Adipose tissue (tissue), 3 donors: ENCODE measurements around the gene UBR3. TPM values are rescaled to one million over a fixed set of nuclear protein-coding genes. Genes with fewer than 3 reads are reported as not detected.
"Not testable (repeated sequence)": the region's sequence is repeated elsewhere in the genome, so short reads cannot be mapped to it uniquely, and the experiment has no call there.

Experiments used
- H3K27ac ChIP-seq: one replicate; pipeline ENCODE4 v1.5.1; 2013; ENCODE audit warnings: low read depth, low read length
- WGBS, 3 donors: extraction: QIAGEN DNeasy Blood & Tissue Kit; methylation state at CpG; one replicate each; pipeline ENCODE4 v1.1.7; 2013; 5-methylcytosine and 5-hydroxymethylcytosine counted together
- polyA plus RNA-seq, 3 donors: library from polyadenylated mRNA; stranded (reverse); fragments of 200-250 nt; gene quantifications; one replicate each; pipeline ENCODE4 v1.2.3, GENCODE V29; 2013
- donor health status: healthy with polysubstance abuse.
- donor health status: Bipolar disorder and iron deficiency.
- donor health status: healthy.

The UBR3 gene
- polyA plus RNA-seq, 3 donors: 7.4 to 14.2 (median 13.4) TPM

DNA sequence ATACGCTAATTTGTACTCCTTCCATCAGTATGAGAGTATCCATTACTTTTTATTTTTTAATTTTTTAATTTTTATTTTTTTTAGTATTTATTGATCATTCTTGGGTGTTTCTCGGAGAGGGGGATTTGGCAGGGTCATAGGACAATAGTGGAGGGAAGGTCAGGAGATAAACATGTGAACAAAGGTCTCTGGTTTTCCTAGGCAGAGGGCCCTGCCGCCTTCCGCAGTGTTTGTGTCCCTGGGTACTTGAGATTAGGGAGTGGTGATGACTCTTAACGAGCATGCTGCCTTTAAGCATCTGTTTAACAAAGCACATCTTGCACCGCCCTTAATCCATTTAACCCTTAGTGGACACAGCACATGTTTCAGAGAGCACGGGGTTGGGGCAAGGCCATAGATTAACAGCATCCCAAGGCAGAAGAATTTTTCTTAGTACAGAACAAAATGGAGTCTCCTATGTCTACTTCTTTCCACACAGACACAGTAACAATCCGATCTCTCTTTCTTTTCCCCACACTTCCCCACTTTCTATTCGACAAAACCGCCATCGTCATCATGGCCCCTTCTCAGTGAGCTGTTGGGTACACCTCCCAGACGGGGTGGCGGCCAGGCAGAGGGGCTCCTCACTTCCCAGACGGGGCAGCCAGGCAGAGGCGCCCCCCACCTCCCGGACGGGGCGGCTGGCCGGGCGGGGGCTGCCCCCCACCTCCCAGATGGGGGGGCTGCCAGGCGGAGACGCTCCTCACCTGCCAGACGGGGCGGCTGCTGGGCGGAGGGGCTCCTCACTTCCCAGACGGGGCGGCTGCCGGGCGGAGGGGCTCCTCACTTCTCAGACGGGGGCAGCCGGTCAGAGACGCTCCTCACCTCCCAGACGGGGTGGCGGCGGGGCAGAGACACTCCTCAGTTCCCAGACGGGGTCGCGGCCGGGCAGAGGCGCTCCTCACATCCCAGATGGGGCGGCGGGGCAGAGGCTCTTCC lies 28.3 kb downstream of the UBR3 start:
- WGBS, 3 donors: 93 to 96% (median 95%) methylated on average over 22 to 39 of the region's 42 CpGs
- H3K27ac ChIP-seq: not testable (repeated sequence)

DNA sequence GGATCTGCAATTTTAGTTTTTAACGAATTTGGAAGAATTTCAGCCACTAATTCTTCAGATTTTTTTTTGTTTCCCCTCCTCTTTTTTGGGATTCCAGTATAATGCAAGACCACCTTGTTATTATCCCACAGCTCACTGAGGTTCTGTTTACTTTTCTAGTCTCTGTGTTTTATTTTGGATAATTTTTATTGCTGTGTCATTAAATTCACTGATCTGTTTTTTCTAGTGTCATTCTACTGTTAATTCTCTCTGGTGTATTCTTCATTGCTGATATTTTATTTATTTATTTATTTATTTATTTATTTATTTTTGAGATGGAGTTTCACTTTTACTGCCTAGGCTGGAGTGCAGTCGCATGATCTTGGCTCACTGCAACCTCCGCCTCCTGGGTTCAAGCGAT lies 32.2 kb downstream of the UBR3 start:
- H3K27ac ChIP-seq: no peak overlapping the region
- WGBS, 3 donors: 94 to 97% (median 96%) methylated on average over 4 of the region's 4 CpGs

DNA sequence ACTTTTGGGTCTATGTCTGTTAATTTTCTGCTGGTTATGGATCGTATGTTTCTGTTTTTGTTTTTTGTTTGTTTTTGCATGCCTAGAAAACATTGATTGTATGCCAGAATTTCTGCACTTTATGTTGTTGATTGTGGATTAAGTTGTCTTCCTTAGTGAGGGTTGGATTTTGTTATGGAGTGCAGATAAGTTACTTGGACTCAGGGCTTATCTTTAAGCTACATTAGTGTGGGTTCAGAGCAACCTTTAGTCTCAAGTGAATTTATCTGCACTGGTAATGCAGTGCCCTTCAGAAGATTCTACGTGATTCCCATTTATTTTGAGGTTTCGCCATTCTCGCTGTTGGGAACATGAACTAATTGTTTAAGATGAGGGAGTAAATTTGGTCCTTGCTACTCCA lies 32.9 kb downstream of the UBR3 start:
- H3K27ac ChIP-seq: no peak overlapping the region
- 94 to 97% (median 95%) methylated on average over 4 of the region's 4 CpGs for WGBS, 3 donors

DNA sequence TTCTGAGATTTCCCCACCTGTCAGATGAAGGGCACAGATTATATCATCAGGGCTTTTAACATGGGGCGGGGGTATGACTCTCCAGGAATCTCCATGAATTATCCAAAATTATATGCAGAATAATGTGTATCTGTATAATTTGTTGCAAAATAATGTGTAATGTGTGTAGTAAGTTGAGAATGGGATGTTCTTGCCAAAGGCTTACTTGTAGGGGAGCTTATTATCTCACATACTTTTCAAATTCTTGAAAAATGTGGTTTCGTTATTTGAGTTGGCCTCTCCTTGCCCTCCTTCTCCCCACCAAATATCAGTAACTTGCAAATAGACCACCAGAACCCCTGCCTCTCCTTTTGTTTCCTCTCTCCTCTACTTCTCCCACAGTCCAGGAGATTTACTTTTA lies 35.6 kb downstream of the UBR3 start:
- H3K27ac ChIP-seq: no peak overlapping the region
- WGBS, 3 donors: 70 to 94% (median 91%) methylated on average over 2 of the region's 2 CpGs

DNA sequence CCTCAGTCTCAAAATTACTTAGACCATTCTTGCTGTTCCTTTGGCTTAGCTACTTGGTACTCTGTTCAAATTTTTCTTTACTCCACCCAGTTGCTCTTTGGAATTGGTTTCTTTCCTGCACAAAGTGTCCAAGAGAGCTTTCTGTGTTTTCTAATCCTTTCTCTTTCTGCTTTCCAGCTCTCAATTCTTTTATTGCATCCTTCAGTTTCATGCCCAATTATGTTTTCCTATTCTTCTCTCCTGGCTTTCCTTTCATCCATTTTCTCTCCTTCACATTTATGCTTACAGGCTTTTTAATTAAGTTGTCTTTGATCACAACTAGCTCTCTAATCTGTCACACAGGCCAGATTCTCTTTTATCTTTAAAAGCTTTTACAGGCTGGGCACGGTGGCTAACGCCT lies 38.2 kb downstream of the UBR3 start:
- H3K27ac ChIP-seq: no peak overlapping the region
- 81 to 90% (median 87%) methylated on average over 2 of the region's 2 CpGs for WGBS, 3 donors

DNA sequence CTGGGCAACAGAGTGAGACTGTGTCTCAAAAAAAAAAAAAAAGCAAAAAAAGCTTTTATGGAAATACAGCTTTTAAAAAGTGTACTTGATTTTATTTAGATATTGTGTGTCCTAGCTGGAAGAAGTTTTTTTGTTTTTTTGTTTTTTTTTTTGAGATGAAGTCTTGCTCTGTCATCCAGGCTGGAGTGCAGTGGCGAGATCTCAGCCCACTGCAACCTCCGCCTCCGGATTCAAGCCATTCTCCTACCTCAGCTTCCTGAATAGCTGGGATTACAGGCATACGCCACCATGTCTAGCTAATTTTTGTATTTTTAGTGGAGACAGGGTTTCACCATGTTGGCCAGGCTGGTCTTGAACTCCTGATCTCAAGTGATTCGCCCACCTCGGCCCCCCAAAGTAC lies 39.0 kb downstream of the UBR3 start:
- not testable (repeated sequence) for H3K27ac ChIP-seq
- 92 to 96% (median 94%) methylated on average over 6 of the region's 6 CpGs for WGBS, 3 donors

DNA sequence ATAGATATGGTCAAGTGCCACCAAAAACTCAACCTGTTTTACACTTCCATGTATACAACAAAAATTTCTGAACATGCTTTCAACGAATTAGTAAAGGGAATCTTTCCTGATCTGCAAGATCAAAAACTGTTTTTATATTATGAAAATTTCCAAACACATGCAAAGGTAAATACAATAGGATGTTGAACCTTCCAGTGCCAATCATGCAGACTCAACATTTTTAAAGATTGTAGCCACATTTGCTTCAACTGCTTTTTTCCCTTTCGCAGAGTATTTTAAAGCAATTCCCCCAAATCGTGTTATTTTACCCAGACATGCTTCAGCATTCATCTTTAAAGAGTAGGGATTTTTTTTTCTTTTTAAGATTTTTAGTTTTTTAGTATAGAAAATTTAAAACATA lies 40.3 kb downstream of the UBR3 start:
- 90 to 93% (median 93%) methylated on average over 3 of the region's 3 CpGs for WGBS, 3 donors

DNA sequence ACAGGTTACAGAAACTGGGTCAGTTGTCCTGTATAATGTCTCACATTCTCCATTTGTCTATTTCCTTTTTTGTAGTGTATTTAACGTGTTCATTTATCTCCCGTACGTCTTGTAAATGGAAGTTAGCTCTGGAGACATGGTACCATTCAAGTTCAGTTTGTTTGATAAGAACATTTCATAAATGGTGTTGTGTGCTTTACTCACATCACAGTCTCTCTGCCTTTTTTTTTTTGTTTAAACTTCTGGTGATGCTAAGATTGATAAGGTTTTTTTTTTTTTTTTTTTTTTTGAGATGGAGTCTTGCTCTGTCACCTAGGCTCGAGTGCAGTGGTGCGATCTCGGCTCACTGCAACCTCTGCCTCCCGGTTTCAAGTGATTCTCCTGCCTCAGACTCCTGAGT lies 41.7 kb downstream of the UBR3 start:
- 82 to 87% (median 83%) methylated on average over 7 of the region's 7 CpGs for WGBS, 3 donors
- no peak overlapping the region for H3K27ac ChIP-seq

More for the DNA sequence above, 40.3 kb downstream of the UBR3 start:
- H3K27ac ChIP-seq: no peak overlapping the region

DNA sequence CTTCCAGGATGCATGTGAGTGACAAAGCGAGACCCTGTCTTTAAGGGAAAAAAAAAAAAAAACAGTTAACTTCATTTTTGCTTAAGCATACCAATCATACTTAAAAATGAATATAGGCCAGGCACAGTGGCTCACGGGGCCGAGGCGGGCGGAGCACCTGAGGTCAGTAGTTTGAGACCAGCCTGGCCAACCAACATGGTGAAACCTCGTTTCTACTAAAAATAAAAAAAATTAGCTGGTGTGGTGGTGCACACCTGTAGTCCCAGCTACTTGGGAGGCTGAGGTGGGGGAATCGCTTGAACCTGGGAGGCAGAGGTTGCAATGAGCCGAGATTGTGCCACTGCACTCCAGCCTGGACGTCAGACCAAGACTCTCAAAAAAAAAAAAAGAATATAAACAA lies 44.1 kb downstream of the UBR3 start:
- H3K27ac ChIP-seq: not testable (repeated sequence)
- 82 to 96% (median 91%) methylated on average over 9 of the region's 9 CpGs for WGBS, 3 donors

DNA sequence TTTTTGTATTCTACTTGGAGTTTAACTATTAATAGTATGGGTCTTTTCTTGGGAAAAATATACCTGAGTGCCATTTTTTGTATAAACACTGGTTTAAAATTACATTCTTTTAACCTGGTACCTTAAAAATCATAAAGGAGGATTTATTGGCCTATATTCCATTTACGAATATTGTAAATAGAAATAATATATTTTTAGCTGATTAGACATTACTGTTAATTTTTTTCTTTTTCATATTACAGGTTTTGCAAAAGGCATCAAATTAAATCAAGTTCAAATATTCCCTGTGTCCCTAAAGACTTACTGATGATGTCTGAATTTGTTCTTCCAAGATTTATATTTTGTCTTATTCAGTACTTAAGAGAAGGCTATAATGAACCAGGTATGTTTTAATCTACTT lies 44.7 kb downstream of the UBR3 start:
- H3K27ac ChIP-seq: no peak overlapping the region
- 94 to 98% (median 97%) methylated on average over 1 of the region's 1 CpG for WGBS, 3 donors

DNA sequence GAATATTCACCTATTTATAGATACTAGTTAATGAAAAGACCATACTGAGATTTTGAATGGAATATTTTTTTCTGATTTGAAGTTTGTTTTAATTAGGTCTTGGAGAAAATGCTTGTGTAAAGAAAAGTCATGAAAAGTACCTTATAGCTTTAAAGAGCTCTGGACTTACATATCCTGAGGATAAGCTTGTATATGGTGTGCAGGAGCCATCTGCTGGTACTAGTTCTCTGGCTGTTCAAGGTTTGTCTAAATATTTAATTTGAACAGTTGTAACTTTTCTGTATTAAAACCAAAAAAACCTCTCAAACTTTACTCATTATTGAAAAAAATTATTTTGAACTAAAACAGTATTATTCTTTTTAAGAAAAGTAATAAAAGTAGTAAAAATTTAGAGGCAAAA lies 50.1 kb downstream of the UBR3 start:
- H3K27ac ChIP-seq: no peak overlapping the region

DNA sequence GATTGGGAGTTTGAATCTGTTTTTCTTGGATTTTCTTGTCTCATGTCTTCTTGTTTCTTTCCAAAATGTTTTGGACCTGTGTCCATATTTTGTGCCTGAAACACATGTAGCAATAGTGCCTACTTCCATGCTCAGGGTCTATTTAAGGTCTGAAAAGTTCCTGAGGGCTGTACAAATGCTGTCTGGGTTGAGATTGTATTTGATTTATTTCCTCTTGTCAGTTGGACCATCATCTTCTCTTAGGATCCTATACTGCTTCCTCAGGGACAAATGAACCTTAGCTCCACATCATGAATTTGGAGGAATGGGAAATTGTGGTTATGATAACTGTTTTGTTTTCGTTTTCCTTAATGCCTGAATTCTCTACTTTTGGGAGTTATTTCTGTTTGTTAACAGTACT lies 59.9 kb downstream of the UBR3 start:
- WGBS, 3 donors: 61 to 64% (median 62%) methylated on average over 1 of the region's 1 CpG
- H3K27ac ChIP-seq: no peak overlapping the region

DNA sequence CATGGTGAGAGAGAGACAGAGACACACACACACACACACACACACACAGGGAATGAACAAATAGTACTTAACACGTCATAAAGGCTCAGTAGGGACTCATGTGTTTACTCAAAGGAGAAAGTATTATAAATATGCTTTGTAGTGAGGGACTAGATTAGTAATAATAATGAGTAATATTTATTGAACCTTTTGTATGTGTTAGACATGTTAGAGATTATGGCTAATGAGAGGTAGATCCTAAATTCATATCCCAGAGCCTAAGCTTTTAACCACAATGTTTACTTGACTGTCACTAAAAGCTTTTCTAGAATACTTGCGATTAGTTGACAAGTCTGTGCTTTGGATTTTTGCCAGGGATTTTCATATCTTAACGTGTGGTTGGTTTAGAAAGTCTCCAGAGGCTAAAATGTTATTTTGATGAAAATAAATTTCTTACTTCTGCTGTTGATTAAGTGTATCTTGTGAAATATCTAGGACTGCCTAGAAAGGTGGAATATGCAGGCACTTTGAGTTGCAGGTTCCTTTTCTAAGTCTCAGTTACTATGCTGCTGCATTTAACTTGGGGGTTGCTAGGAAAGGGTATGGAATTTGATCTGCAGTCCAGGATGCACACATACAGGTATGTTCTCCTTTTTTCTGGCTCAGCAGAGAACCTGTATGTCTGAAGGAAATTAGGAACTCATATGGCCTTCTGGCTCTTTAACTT lies 64.5 kb downstream of the UBR3 start:
- H3K27ac ChIP-seq: no peak overlapping the region
- 23 to 58% (median 57%) methylated on average over 3 of the region's 3 CpGs for WGBS, 3 donors

DNA sequence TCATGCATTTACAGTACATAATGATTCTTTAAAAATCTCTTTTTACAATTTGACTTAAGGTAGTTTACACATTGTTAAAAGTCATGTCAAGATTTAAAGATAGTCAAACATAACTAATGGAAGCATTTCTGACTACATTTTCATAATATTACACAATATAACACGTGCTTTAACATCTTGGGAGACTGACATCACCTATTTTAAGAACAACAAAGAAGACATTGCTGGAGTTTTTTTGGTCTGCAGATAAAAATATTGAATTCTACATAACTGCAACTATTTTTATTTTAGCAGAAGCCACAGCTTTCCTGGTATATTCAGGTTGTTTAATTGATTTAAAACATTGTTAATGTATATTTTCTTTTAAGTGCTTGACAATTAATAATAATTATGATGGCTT lies 65.7 kb downstream of the UBR3 start:
- 56 to 85% (median 79%) methylated on average over 1 of the region's 1 CpG for WGBS, 3 donors
- H3K27ac ChIP-seq: no peak overlapping the region

DNA sequence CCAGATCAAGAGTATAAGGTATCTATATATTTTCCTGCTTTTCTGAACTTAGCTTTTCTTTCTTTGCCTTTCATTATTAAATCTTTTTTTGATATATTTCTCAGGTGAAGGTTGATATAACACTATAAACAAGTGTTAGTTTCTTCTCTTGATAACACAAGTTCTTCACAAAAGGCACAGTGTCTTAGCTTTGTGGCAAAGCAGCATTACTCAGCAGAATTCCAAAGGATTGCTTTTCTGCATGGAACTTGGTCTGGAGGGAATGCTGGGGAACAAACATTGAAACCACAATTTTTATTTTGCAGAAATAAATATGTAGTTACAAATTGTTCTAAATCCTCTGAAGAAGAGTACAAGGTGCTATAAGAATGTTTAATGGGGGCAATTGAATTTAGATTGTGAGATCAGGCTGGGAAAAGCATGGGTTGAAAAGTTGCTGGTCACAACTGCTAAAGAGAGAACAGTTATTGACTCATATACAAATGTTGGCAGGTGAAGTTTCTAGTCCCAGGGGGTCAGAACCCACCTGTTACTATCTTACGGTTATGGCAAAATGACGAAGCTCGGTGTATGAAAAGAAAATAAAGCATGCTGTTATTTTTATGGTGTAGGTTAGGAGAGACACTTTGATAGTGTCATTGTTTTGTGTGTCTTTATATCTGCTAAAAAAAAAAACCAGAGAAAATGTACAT lies 68.2 kb downstream of the UBR3 start:
- 96 to 99% (median 96%) methylated on average over 3 of the region's 3 CpGs for WGBS, 3 donors
- H3K27ac ChIP-seq: no peak overlapping the region

DNA sequence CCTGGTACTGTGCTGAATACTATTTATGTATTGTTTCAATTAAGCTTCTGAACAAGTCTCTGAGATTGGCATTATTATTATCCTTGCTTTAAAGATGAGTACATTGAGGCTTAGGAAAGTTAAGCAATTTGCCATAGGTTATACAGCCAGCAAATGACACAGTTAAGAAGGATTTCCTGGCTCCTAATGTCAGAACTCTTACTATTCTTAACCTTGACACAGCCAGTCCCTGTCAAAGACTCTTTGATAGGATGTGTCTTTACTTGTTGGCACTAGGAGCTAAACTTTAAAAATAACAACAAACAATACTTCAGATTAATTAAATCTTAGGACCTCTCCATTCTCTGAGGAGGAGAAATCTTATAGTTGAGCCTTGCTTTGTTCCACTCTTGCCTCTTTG lies 70.6 kb downstream of the UBR3 start:
- H3K27ac ChIP-seq: no peak overlapping the region

DNA sequence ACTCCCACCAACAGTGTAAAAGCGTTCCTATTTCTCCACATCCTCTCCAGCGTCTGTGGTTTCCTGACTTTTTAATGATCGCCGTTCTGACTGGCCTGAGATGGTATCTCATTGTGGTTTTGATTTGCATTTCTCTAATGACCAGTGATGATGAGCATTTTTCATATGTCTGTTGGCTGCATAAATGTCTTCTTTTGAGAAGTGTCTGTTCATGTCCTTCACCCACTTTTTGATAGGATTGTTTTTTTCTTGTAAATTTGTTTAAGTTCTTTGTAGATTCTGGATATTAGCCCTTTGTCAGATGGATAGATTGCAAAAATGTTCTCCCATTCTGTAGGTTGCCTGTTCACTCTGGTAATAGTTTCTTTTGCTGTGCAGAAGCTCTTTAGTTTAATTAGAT lies 72.8 kb downstream of the UBR3 start:
- 58 to 97% (median 58%) methylated on average over 4 of the region's 4 CpGs for WGBS, 3 donors
- not testable (repeated sequence) for H3K27ac ChIP-seq

DNA sequence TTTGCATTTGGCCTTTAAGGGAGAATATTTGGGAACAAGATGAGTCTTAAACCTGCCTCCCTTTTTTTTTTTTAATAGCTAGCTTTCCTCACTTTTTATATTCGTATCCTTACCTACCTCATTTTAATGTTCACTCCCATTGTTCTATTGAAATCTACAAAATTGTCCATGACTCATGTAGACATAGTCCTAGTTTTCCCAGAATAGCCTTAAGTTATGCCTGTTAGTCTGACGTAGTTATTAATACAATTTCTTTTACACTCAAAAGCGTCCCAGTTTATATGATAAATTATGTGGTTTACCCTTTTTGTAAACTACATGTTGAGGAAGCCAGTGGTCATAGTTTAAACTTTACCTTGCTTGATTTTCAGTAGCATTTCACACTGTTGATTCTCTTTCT lies 73.4 kb downstream of the UBR3 start:
- no peak overlapping the region for H3K27ac ChIP-seq
- WGBS, 3 donors: 94 to 97% (median 96%) methylated on average over 3 of the region's 3 CpGs

DNA sequence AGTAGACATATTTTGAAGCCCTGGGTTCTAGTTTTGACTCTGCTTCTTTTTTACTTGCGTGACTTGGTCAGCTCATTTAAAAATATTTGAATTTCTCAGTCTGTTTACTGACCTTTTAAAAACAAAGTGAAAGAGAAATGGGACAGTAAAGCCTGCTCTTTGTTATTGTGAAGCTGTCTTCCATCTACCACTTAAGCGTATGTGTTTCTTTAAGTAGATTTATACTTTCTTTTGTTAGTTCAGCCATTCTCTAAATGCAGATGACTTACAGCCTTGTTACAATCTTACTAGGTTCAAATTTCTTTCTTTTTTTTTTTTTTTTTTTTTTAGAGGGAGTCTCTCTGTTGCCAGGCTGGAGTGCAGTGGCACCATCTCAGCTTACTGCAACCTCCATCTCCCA lies 79.5 kb downstream of the UBR3 start:
- H3K27ac ChIP-seq: no peak overlapping the region
- 98 to 100% (median 99%) methylated on average over 2 of the region's 2 CpGs for WGBS, 3 donors
